TTC549 (cell line): ENCODE results near the gene SH3RF3.

ENCODE experiments used
- FAIRE-seq: peaks from 2 replicates; lab custom pipeline; 2012; peaks lifted over from hg19 to GRCh38; lab: Jason Lieb, UNC

Gene SH3RF3

DNA sequence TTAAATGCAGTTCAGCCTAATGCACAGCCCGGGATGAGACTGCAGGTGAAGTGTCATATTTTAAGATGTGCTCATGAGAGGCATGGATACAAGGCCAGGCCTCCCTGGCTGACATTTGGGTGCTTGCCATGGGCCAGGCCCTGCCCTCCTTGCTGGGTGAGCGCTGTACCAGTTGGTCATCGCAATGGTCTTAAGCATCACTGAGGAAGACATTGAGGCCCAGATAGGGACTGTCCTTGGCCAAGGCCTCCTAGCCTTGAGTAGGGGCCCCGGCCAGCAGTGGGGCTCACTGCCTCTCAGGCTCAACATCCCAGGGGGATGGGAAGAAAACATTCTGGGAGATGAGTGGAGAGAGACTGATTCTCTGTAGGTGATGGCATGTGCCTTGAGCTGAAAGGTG is 184.3 kb downstream of the SH3RF3 start:
- no peak for FAIRE-seq

DNA sequence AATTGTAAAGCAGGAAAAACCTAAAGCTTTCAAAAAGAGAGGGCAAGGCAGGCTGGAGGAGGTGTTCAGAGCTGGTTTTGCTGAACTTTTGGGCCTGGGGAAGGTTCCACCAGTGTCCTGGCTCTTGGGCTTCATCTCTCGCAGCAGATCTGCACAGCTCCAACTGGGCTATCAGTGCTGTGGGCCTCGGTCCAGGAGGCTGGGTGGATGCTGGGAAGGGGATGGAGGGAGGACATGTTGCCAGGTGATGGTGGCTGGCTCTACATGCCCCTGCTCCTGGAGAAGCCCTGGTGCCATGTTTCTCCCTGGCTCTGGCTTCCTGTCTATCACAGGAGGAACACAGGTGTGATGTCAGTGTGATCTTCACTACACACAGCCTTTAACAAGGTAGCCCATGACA is 187.1 kb downstream of the SH3RF3 start:
- no peak for FAIRE-seq

DNA sequence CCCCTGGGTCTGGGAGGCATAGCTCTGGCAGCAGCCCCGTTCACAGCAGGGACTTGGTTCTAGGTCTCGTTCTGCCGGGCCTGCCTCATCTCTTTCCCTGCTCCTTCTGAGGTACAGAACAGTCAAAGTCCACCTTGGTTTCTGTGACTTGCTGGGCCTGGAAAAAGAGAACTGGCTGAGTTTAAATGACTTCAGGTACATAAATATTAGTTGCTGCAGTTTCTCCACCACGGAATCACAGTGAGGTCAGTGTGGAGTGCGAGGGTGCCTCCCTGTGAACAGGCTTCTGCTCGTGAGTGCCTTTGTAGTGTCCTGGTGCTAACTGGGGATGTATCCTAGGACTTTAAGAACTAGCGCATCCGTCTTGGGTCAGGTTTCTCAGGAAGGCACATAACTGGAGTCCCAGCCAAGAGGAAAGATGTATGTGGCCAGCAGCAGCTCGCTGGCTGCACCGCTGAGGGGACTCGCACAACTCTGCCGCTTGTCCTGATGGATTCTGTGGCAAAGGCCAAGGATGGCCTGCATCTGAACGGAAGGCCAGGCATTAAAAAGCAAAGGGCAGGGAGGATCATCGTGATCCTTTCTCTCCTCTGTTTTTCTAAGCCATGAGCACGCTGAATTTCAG is 188.6 kb downstream of the SH3RF3 start:
- no peak for FAIRE-seq

GRCh38 chr2:109318150-109318948 is 189.3 kb downstream of the SH3RF3 start:
- no peak for FAIRE-seq

DNA sequence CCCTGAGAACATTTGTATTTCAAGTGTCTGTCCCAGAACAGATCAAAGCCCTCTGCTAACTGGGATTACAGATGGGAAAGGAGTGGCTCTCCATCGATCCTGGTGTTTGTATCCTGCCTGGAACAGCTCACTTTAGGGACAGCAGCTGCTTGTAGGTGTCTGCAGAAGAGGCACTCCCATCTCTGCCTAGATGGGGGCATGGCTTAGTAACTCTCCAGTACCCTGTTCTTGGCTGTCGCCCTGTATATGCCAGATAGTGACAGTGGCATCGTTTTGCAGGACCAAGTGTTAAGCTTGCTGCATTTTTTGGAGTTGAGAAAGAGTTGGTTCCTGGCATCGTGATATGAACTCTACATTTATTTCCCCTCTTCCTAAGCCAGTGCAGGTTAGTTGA is 189.9 kb downstream of the SH3RF3 start:
- FAIRE-seq: no peak

- no peak for FAIRE-seq
Observed at GRCh38 chr2:109320195-109320922, 191.4 kb downstream of the SH3RF3 start.

DNA sequence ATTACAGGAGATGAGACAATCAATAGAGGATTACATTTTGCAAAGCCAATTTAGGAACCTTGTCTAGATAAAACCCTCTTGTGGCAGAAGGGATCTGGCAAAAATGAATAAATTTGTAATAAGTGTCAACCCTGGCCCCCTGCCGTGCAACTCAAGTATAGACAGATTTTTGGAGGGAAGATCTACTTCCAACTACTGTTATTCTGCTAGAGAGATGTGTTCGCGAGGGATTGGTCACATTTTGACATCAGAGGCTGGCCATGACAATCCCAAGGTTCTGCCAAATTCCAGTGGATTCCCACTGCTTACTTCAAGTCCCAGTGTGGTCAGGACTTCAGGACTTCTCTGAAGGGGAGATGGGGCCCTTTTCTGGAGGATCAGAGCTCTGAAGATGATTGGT is 192.6 kb downstream of the SH3RF3 start:
- FAIRE-seq: no peak

DNA sequence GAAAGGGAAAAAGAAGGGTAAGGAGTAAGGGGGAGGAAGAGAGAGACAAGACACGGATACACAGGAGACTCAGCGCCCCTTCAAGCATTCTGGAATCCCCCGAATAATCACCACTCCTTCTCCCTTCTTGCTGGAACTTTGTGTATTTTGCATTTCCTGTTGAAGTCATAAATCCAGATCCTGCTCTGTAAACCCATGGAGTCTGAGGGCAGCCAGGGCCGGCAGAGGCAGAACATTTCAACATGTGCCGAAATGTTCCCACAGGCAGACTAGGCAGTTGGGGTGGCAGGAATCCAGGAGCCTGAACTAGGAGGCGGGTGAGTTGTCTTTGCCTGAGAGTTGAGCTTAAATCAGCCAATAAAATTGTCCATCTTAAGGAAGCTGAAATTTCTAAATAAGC is 193.1 kb downstream of the SH3RF3 start:
- FAIRE-seq: no peak

DNA sequence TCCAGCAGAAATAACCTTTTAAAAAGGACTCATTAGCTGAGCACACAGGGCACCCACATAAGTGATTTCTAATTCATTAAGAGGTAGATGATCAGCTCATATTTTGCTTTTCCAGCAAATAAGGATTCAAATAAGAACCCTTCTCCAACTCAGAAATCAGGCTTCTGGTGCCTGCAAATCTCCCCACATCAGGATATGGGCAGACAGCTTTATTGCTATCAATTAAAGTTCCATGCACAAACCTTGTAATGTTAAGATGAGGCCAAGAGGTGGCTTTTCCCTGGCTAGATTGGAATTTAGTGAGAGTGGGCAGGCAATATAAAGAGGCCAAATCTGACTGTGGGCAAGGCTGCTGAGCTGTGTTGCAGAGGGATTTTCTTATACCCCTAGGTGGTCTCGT is 193.6 kb downstream of the SH3RF3 start:
- FAIRE-seq: no peak

GRCh38 chr2:109324861-109325260 is 195.9 kb downstream of the SH3RF3 start:
- no peak for FAIRE-seq

GRCh38 chr2:109325570-109325969 is 196.6 kb downstream of the SH3RF3 start:
- FAIRE-seq: no peak

DNA sequence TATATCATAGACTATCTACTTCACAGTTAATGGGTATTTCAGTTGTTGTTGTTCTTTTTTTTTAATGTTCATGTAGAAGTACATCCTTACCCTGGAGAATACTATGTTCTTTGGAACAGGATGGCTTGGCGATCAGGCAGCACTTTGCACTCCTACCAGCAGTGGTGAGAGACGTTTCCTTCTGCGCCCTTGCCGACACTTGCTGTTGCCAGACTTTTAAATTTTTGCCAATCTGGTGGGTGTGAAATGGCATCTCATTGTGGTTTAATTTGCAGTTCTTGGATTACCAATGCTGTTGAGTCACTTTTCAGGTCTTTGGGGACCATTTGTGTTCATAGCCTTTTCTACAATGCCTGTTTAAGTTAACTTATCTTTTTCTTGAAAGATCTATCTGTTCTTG is 197.3 kb downstream of the SH3RF3 start:
- FAIRE-seq: no peak

GRCh38 chr2:109330056-109330455 is 201.1 kb downstream of the SH3RF3 start:
- no peak for FAIRE-seq

- FAIRE-seq: no peak
Observed at GRCh38 chr2:109331081-109331480, 202.1 kb downstream of the SH3RF3 start.

DNA sequence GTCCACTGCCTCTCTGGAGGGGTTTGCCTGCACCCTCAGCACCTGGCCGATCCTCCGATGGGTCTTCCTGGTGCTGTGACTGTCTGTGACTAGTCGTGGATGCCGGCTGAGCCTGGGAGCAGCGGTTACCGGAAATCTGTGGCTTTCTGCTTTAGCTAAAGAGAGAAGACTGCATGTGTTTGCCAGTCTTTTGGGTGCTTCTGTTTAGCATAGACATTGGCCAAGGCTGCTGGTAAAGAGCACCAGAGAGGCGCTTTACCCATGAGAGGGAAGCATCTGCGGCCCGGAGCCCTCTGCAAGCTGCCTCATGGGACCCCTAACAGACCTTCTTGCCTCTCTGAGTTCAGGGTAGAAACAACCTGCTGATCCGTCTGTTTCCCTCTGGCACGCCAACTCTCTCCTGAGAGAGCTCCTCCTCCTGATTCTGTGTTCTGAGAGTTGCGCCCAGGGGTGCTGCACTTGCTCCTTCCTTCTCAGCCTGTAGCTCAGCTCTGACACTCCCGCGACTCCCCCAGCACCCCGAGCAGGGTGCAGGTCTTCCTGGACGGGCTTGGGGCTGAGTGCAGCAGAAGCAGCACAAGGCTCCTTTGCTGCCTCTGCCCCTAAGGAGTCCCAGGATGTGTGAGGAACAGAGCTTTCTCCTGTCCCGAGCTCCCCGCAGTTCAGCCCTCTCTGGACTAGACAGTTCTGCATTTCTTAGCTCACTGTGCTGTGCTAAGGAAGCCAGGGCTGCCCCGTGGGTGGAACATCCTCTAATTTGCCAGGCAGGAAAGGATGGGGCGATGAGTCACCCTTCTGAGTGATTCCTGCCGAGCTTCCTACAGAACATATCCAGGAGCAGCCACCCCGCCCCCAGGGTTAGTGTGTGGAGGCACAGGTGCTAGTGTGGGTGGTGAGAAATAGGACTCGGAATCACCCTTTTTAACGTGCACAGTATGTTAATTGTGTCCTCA is 203.2 kb downstream of the SH3RF3 start:
- FAIRE-seq: no peak

GRCh38 chr2:109332880-109333279 is 203.9 kb downstream of the SH3RF3 start:
- no peak for FAIRE-seq

DNA sequence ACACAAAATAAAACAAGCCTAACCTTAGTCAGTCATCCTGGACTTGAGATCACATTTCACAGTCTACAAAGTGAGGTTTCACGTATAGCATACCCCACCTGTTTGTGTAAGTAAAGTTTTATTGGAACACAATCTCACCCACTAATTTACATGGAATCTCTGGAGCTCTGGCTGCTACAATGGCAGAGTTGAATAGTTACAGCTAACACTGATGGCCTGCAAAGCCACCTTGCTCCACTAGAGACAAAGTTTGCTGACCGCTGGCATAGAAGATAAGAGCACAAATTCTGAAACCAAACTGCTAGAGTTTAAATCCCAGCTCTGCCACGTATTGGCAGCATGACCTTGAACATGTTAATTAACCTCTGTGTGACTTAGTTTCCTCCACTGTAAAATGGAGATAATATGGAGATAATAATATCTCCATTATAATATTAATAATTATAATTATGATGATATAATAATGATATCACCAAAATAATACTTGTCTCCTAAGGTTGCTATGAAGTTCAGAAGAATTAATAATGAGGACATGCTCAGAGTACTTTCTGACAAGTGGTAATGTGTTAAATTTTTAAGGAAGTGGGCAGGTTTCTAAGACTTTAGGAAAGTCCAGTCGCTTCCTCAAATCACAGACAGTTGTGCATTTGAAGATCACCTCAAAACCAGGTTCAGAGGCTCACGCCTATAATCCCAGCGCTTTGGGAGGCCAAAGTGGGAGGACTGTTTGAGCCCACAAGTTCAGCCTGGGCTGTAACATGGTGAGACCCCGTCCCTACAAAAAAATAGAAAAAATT is 204.6 kb downstream of the SH3RF3 start:
- FAIRE-seq: no peak

GRCh38 chr2:109335631-109336176 is 206.7 kb downstream of the SH3RF3 start:
- FAIRE-seq: no peak

DNA sequence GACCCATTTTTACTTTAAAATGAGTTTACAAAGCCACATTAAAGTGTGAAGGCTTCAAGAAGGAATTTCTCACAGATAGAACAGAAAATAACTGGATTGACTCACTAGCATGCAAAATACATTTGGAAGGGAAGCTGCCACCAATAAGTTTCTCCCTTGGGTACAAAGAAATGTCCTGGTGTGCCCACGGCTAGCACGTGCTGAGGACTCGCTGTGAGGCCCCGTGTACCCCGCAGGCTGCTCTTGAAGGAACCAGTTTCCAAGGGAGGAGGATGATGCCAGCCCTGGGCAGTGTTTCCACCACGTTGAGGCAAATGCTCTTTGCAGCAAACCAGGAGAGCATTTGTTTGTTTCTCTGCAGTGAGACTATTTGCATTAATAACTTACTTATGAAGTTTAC is 207.3 kb downstream of the SH3RF3 start:
- no peak for FAIRE-seq

DNA sequence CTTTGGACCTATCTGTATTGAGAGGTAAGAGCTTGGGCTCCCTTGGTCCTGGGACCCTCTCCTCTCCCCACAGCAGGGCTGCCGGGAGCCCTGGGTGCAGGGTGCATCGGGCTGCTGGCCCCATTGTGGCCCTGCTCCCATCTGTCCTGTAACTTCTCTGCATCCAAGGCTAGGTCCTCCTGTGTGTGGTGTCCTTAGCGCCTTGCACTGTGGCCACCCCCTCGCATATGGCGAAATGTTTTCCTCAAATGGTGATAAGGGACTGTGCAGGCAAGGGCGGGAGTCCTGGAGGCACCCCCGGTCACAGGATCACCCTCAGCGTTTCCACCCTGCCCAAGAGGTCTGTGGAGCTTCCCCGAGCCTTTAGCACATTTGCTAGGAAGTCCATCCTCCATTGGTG is 208.2 kb downstream of the SH3RF3 start:
- FAIRE-seq: no peak

DNA sequence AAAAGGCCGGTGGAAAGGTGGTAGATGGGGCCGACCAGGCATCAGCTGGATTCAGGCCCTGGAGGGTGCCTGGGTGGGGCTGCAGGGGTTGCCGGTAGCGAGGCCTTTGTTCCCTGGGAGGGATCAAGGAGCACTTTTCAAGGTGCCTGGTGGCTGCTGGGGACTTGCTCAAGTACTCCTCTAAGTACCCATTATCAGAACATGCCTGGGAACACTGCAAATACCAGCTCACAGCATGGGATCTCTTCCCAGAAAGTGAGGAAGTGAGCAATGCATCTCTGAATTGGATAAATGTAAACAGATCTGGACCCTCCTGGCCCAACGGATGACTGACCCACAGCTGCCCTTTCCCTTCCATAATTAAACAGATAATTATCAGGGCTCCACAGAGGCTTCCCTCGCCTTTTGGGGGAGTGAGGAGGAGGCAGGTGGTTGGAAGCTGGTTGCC is 210.5 kb downstream of the SH3RF3 start:
- FAIRE-seq: no peak
